Upper lobe of right lung (tissue), 1 donor: ENCODE results near the gene NTF3. TPM values are rescaled to one million over a fixed set of nuclear protein-coding genes. Genes with fewer than 3 reads are reported as not detected.

ENCODE experiments used
- ATAC-seq: fragments of 200-7000 bp; cut with Tn5 transposase; one replicate; pipeline ENCODE4 v1.9.1; 2020; ENCODE audit warnings: mild to moderate bottlenecking, moderate library complexity
- DNase-seq: peaks from one replicate; pipeline ENCODE4 v3.0.0-alpha.2; 2020
- H3K27ac ChIP-seq: fragments of 200-600 bp; one replicate; pipeline ENCODE4 v1.8.0; 2022
- H3K27me3 ChIP-seq: fragments of 200-600 bp; one replicate; pipeline ENCODE4 v1.8.0; 2022; ENCODE audit warnings: mild to moderate bottlenecking
- H3K36me3 ChIP-seq: fragments of 200-600 bp; one replicate; pipeline ENCODE4 v1.8.0; 2022
- H3K4me1 ChIP-seq: fragments of 200-600 bp; one replicate; pipeline ENCODE4 v1.8.0; 2022
- H3K4me3 ChIP-seq: fragments of 200-600 bp; one replicate; pipeline ENCODE4 v1.8.0; 2022; ENCODE audit warnings: mild to moderate bottlenecking
- H3K9me3 ChIP-seq: fragments of 200-600 bp; one replicate; pipeline ENCODE4 v1.8.0; 2022
- CTCF ChIP-seq: fragments of 200-600 bp; IDR thresholded peaks from one replicate; pipeline ENCODE4 v1.8.0; 2022; ENCODE audit warnings: antibody characterized with exemption
- intact Hi-C: fragments of 100-400 bp; cut with DNase I; formaldehyde crosslinking; loops from one replicate; pipeline ENCODE4 v1.11.0; 2022
- total RNA-seq: library from RNA; stranded (reverse); fragmentation: NEBNext Ultra II Directional; extraction: Animal tissue kit (Norgen Biotek cat#: 25700); gene quantifications from one replicate; pipeline ENCODE4 v1.2.1, GENCODE V29; 2021
- donor health status: DM: no; HTN: yes; CAD: no; lungs with severe emphysema.

The NTF3 gene
- total RNA-seq, 1 donor from 2014 or later: 0.93 TPM

DNA sequence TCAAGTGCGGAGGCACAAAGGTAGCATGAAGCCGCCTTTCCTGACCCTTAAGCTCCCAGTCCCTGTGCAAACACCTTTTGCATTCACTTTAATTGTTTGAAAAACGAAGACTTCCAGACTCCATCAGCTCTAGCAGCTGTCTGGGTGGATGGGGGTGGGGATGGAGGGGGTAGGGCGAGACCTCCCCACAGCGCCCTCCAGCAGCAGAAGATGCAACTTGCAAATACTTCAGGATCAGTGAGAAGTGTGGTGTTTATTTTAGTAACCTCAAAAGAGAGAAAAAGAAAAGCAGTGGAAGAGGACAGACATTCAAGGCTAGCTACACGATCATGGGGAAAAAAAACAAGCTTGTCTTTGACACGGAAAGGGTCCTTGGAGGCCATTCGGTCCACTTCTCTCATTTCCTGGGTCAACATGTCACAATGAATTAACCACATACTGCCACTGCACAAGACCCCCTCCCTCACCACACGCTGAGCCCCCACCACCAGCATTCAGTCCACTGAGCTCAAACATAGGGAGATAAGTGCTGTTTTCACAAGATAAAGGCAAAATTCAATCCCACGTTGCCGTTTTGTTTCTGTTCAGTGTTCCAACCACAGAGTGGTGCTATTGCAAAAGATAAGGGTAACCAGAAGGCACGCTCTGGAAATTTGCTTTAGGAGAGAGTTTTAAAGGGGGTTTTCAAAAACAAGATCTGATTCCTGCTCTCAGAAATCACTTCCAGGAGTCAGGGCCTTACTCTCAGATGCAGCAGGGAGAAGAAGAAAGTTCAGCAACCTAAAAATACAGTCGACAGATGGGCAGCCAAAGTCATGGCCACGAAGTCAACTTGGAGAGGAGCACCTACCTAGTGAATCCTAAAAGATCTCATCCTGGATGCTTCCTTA lies 3.3 kb upstream of the NTF3 start:
- H3K27ac ChIP-seq: no peak overlapping the region
- intact Hi-C loops: loop anchor here (10.0 kb wide), 1 partner anchor 366 kb away; no protein-coding TSS in a partner anchor
- peaks cover 55% of the 10 kb centered on the region for H3K27me3 ChIP-seq
- DNase-seq: no peak
- no peak overlapping the region for H3K4me3 ChIP-seq
- no peaks in the 10 kb centered on the region for H3K9me3 ChIP-seq
- H3K4me1 ChIP-seq: peaks cover 18% of the 10 kb centered on the region
- peak; percentile 47 for TF ChIP-seq CTCF
- no peaks in the 10 kb centered on the region for H3K36me3 ChIP-seq
- ATAC-seq: no peak

GRCh38 chr12:5429741-5430557 lies 2.0 kb upstream of the NTF3 start:
- H3K4me3 ChIP-seq: no peak overlapping the region
- no peak for TF ChIP-seq CTCF
- intact Hi-C loops: loop anchor here (10.0 kb wide), 2 partner anchors 225 to 365 kb away; no protein-coding TSS in a partner anchor
- DNase-seq (no peak), ATAC-seq (no peak)
- H3K27me3 ChIP-seq: peaks cover 64% of the 10 kb centered on the region
- H3K4me1 ChIP-seq: peaks cover 18% of the 10 kb centered on the region
- H3K36me3 ChIP-seq: no peaks in the 10 kb centered on the region
- no peak overlapping the region for H3K27ac ChIP-seq
- no peaks in the 10 kb centered on the region for H3K9me3 ChIP-seq

GRCh38 chr12:5430641-5431603 lies 986 bp upstream of the NTF3 start:
- H3K4me3 ChIP-seq: peak overlapping the region; percentile 42
- no peak for DNase-seq
- H3K36me3 ChIP-seq: no peaks in the 10 kb centered on the region
- no peak for TF ChIP-seq CTCF
- peaks cover 74% of the 10 kb centered on the region for H3K27me3 ChIP-seq
- no peak overlapping the region for H3K27ac ChIP-seq
- H3K4me1 ChIP-seq: peaks cover 18% of the 10 kb centered on the region
- H3K9me3 ChIP-seq: no peaks in the 10 kb centered on the region
- intact Hi-C loops: loop anchor here (10.0 kb wide), 1 partner anchor 226 kb away; no protein-coding TSS in a partner anchor
- ATAC-seq: no peak

DNA sequence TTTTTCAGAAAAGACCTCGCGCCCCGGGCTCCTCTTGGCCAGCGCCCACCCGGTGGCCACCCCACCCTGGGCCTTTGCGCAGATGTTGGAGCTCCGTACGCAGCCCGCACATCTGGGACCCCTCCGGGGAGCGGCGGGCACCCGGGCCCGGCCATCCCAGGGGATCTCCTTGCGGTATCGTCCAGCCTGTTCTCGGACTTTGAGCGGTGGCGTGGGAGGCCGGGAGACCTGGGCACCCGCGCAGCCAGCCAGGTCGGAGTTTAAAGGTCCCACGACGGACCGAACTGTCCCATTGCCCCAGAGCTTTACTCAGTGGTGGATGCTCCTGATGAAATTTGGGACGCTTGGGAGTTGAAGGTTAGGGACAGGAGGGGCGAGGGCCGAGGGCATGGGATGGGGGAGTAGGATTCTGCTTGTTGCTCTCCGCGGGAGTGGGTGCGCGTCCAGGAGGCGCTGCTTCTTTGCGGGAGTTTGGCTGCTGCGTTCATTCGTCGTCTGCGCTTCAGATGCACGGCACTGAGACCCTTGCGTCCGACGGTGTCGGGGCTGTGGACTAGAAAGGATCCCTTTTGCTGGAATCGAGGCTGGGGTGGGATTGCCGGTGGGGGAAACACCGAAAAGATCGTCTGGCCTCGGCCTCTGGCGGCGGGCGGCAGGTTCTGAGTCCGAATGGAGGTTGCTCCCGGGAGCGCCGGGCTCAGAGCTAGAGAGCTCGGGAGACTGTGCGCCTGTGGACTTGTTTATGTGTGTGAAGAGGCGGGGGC lies 1.4 kb downstream of the NTF3 start:
- Histone ChIP-seq H3K4me3 (peak overlapping the region; percentile 45), H3K9me3 (no peaks in the 10 kb centered on the region), H3K4me1 (peaks cover 18% of the 10 kb centered on the region), H3K36me3 (no peaks in the 10 kb centered on the region), H3K27ac (no peak overlapping the region), H3K27me3 (peaks cover 63% of the 10 kb centered on the region)
- TF ChIP-seq CTCF: no peak
- ATAC-seq (no peak), DNase-seq (no peak)
- intact Hi-C loops: loop anchor here (10.0 kb wide), 1 partner anchor 228 kb away; no protein-coding TSS in a partner anchor
